Liver (tissue), 9 donors: Measurements from ENCODE around the gene GLI1. TPM values are rescaled to one million over a fixed set of nuclear protein-coding genes. Genes with fewer than 3 reads are reported as not detected.

ENCODE experiments used
- DNase-seq: peaks from one replicate; pipeline ENCODE4 v3.0.0-alpha.2; 2017; ENCODE audit warnings: low spot score
- H3K27ac ChIP-seq, 2 donors: one replicate each; pipeline ENCODE4 v1.7.0; 2013; ENCODE audit warnings: inconsistent platforms in 2 of 2, low read length in 2 of 2, control low read depth in 1 of 2, low read depth in 1 of 2, mild to moderate bottlenecking in 1 of 2
- H3K27me3 ChIP-seq, 4 donors: one replicate each; pipeline versions ENCODE4 v1.6.1 to v1.7.0; 2013; ENCODE audit warnings: low read length in 3 of 4, inconsistent platforms in 1 of 4, mild to moderate bottlenecking in 1 of 4, moderate library complexity in 1 of 4; ENCODE audit not compliant: control insufficient read depth in 4 of 4, insufficient read depth in 4 of 4
- H3K36me3 ChIP-seq, 4 donors: one replicate each; pipeline versions ENCODE4 v1.6.1 to v1.7.0; 2013; ENCODE audit warnings: low read length in 3 of 4, mild to moderate bottlenecking in 3 of 4, low read depth in 1 of 4, moderate library complexity in 1 of 4; ENCODE audit not compliant: control insufficient read depth in 4 of 4, insufficient read depth in 3 of 4
- H3K4me1 ChIP-seq, 4 donors: one replicate each; pipeline versions ENCODE4 v1.6.1 to v1.7.0; 2013; ENCODE audit warnings: low read length in 3 of 4, mild to moderate bottlenecking in 3 of 4, moderate library complexity in 1 of 4; ENCODE audit not compliant: control insufficient read depth in 4 of 4, insufficient read depth in 4 of 4
- H3K4me3 ChIP-seq, 3 donors: one replicate each; pipeline versions ENCODE4 v1.6.1 to v1.7.0; 2013; ENCODE audit warnings: low read length in 3 of 3, control low read depth in 1 of 3, low read depth in 1 of 3, mild to moderate bottlenecking in 1 of 3
- H3K9ac ChIP-seq, 2 donors: one replicate each; pipeline ENCODE4 v1.7.0; 2013; ENCODE audit warnings: low read length in 2 of 2, mild to moderate bottlenecking in 2 of 2, moderate library complexity in 2 of 2, control low read depth in 1 of 2, low read depth in 1 of 2
- H3K9me3 ChIP-seq, 4 donors: one replicate each; pipeline versions ENCODE4 v1.6.1 to v1.7.0; 2013; ENCODE audit warnings: low read length in 3 of 4; ENCODE audit not compliant: control insufficient read depth in 4 of 4
- ATF3 ChIP-seq: IDR thresholded peaks from 2 replicates; pipeline ENCODE4 v1.6.1; 2016; ENCODE audit warnings: antibody characterized with exemption
- CTCF ChIP-seq: fragments of 150-350 bp; IDR thresholded peaks from 2 replicates; pipeline ENCODE4 v1.5.1; 2017; ENCODE audit warnings: improper control_type of control experiment, low read depth, low read length; ENCODE audit not compliant: missing input control
- EGR1 ChIP-seq, 2 donors: IDR thresholded peaks; 2 replicates each; pipeline ENCODE4 v1.6.1; 2016 to 2018; ENCODE audit warnings: antibody characterized with exemption in 2 of 2, low read depth in 2 of 2
- FOXA1 ChIP-seq: IDR thresholded peaks from 2 replicates; pipeline ENCODE4 v1.6.1; 2016; ENCODE audit warnings: antibody characterized with exemption
- FOXA2 ChIP-seq: IDR thresholded peaks from 2 replicates; pipeline ENCODE4 v1.6.1; 2016; ENCODE audit warnings: antibody characterized with exemption
- GABPA ChIP-seq, 2 donors: IDR thresholded peaks in 1 of 2; conservative IDR thresholded peaks in 1 of 2; 2 replicates each; pipeline ENCODE4 v1.6.1; 2016; ENCODE audit warnings: antibody characterized with exemption in 2 of 2, mild to moderate bottlenecking in 1 of 2, moderate library complexity in 1 of 2
- HNF4A ChIP-seq, 2 donors: conservative IDR thresholded peaks; 2 replicates each; pipeline ENCODE4 v1.6.1; 2016; ENCODE audit warnings: antibody characterized with exemption in 2 of 2, mild to moderate bottlenecking in 2 of 2
- HNF4G ChIP-seq: IDR thresholded peaks from 2 replicates; pipeline ENCODE4 v1.6.1; 2016; ENCODE audit warnings: antibody characterized with exemption
- JUND ChIP-seq, 2 donors: IDR thresholded peaks; 2 replicates each; pipeline ENCODE4 v1.6.1; 2016; ENCODE audit warnings: antibody characterized with exemption in 2 of 2
- MAX ChIP-seq: IDR thresholded peaks from 2 replicates; pipeline ENCODE4 v1.6.1; 2016; ENCODE audit warnings: antibody characterized with exemption
- NR2F2 ChIP-seq: IDR thresholded peaks from 2 replicates; pipeline ENCODE4 v1.6.1; 2016; ENCODE audit warnings: antibody characterized with exemption
- RAD21 ChIP-seq, 2 donors: IDR thresholded peaks; 2 replicates each; pipeline ENCODE4 v1.6.1; 2016; ENCODE audit warnings: antibody characterized with exemption in 2 of 2, mild to moderate bottlenecking in 2 of 2
- REST ChIP-seq: IDR thresholded peaks from 2 replicates; pipeline ENCODE4 v1.6.1; 2016; ENCODE audit warnings: antibody characterized with exemption, mild to moderate bottlenecking
- RXRA ChIP-seq, 2 donors: IDR thresholded peaks; 2 replicates each; pipeline ENCODE4 v1.6.1; 2017 to 2018; ENCODE audit warnings: antibody characterized with exemption in 2 of 2, mild to moderate bottlenecking in 1 of 2
- SP1 ChIP-seq: IDR thresholded peaks from 2 replicates; pipeline ENCODE4 v1.6.1; 2018; ENCODE audit warnings: antibody characterized with exemption, mild to moderate bottlenecking
- TAF1 ChIP-seq: conservative IDR thresholded peaks from 2 replicates; pipeline ENCODE4 v1.6.1; 2016; ENCODE audit warnings: antibody characterized with exemption, mild to moderate bottlenecking
- YY1 ChIP-seq: IDR thresholded peaks from 2 replicates; pipeline ENCODE4 v1.6.1; 2016; ENCODE audit warnings: antibody characterized with exemption, mild to moderate bottlenecking
- ZBTB33 ChIP-seq: IDR thresholded peaks from 2 replicates; pipeline ENCODE4 v1.6.1; 2016; ENCODE audit warnings: antibody characterized with exemption
- WGBS: extraction: QIAGEN DNeasy Blood & Tissue Kit; methylation state at CpG from one replicate; pipeline ENCODE4 v1.1.7; 2013; 5-methylcytosine and 5-hydroxymethylcytosine counted together
- polyA plus RNA-seq, 2 donors: library from polyadenylated mRNA; stranded (reverse) in 1 of 2; unstranded in 1 of 2; fragments of 200-250 nt in 1 of 2; fragments of >200 nt in 1 of 2; fragmentation: Nextera tagmentation in 1 of 2; extraction: Ambion mirVana in 1 of 2; gene quantifications; one replicate each; pipeline versions ENCODE4 v1.2.1 to v1.2.3, GENCODE V29; 2013 to 2015
- total RNA-seq, 2 donors: library from RNA; depleted of rRNA; stranded (reverse); fragments of >200 nt; gene quantifications; one replicate each; pipeline ENCODE4 v1.2.3, GENCODE V29; 2014
- donor health status: healthy.
- donor health status: healthy.
- donor health status: healthy.
- donor health status: healthy.
- donor health status: healthy.

The GLI1 gene
- total and polyA plus RNA-seq, 4 donors, result 0.09 to 0.44 (median 0.24) TPM

GRCh38 chr12:57520053-57520818, 60.7 kb downstream of the GLI1 start, which contains the start of gene DDIT3:
Gene DDIT3 (minus strand): TSS chr12:57520514. CDS start chr12:57517406, 3,108 bp downstream.
- DNase-seq, result peak; percentile 98
- TF ChIP-seq FOXA2 (no peak), REST (peak; percentile 95), NR2F2 (peak; percentile 89), SP1 (peak; percentile 86), RAD21 (IDR thresholded peaks at IDR 0.05) (peak; percentile 14 to 25), CTCF (no peak), HNF4A (conservative IDR thresholded peaks at IDR 0.05) (peak; percentile 47 to 78), ATF3 (peak; percentile 73), JUND (IDR thresholded peaks at IDR 0.05) (peak; percentile 85 to 92), ZBTB33 (peak; percentile 32), RXRA (IDR thresholded peaks at IDR 0.05) (peak; percentile 47 to 54), MAX (no peak), YY1 (peak; percentile 47), GABPA (IDR thresholded peaks at IDR 0.05 in 1 of 2, conservative IDR thresholded peaks at IDR 0.05 in 1 of 2) (peak in 1 of 2 donors; percentile 81), FOXA1 (no peak), HNF4G (peak; percentile 52), EGR1 (IDR thresholded peaks at IDR 0.05; ENCODE audit: low read depth in 2 of 2) (peak; percentile 62 to 87), TAF1 (peak; percentile 99)
- H3K4me1 ChIP-seq, result peaks cover 10 to 58% (median 37%) of the 10 kb centered on the region in 4 donors
- WGBS, result under 1% methylated on average over 52 of the region's 52 CpGs
- peak within 1 kb of the TSS; percentile 95 for H3K27ac ChIP-seq
- peak within 1 kb of the TSS; percentile 80 to 92 for H3K9ac ChIP-seq
- H3K4me3 ChIP-seq, result peak within 1 kb of the TSS; percentile 88 to 98 (median 97)
- H3K36me3 ChIP-seq, result peaks cover 3 to 32% (median 24%) of the 10 kb centered on the region in 4 donors
- no peaks in the 10 kb centered on the region for H3K9me3 ChIP-seq
- no peaks in the 10 kb centered on the region for H3K27me3 ChIP-seq
